ENCODE results near the gene TGFBRAP1.
"Not testable (repeated sequence)": the region's sequence is repeated elsewhere in the genome, so short reads cannot be mapped to it uniquely, and the experiment has no call there.

TGFBRAP1 gene

DNA sequence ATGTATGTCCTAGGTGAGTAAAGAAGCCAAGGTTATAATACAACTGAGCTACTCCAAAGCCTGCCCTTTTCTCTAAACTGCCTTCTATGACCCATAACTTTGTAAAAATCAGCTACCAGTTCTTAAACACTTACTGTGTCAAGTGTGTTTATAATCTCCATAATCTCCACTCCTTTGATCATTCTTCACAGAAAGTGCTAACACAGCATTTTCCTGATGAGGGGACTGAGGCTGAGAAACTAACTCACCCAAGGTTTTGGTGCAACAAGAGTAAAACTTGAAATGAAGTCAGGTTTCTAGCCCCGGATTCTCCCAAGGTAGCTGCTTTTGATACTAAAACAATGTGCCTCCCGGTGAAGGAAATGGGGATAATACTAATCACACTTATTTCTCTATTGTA, 5.9 kb upstream of the TGFBRAP1 start:
- DNase-seq (ENCODE audit: low spot score), result no peak
- ChIA-PET POLR2A (ENCODE audit: low non-redundant PET) (no interaction called here), CTCF (interaction anchor here (0.7 kb wide), 1 partner anchor 429 kb away, joined by 4 read pairs; no protein-coding TSS in a partner anchor)
- no peak overlapping the region for H3K27ac ChIP-seq
- TF ChIP-seq, protein P1, sequence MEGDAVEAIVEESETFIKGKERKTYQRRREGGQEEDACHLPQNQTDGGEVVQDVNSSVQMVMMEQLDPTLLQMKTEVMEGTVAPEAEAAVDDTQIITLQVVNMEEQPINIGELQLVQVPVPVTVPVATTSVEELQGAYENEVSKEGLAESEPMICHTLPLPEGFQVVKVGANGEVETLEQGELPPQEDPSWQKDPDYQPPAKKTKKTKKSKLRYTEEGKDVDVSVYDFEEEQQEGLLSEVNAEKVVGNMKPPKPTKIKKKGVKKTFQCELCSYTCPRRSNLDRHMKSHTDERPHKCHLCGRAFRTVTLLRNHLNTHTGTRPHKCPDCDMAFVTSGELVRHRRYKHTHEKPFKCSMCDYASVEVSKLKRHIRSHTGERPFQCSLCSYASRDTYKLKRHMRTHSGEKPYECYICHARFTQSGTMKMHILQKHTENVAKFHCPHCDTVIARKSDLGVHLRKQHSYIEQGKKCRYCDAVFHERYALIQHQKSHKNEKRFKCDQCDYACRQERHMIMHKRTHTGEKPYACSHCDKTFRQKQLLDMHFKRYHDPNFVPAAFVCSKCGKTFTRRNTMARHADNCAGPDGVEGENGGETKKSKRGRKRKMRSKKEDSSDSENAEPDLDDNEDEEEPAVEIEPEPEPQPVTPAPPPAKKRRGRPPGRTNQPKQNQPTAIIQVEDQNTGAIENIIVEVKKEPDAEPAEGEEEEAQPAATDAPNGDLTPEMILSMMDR (conservative IDR thresholded peaks at IDR 0.05; ENCODE audit: low read depth), result no peak

DNA sequence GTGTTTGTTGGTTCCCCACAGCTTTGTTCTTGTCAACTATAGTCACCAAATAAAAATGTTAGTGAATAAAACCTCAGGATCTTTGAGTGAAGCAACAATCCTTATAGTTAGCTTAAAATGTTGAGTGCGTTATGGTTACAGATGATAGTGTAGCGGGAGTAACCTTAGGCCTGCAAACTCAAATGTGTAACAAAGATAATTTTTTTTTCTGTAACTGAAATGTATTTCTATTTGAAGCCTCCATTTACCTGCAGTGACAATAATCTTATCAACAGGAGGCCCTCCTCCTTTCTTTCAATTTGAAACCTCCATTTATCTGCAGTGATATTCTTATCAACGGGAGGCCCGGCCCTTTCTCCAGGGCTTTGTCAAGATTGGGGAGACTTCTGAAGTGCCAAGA, 4.7 kb upstream of the TGFBRAP1 start:
- CTCF ChIA-PET, result no interaction called here

DNA sequence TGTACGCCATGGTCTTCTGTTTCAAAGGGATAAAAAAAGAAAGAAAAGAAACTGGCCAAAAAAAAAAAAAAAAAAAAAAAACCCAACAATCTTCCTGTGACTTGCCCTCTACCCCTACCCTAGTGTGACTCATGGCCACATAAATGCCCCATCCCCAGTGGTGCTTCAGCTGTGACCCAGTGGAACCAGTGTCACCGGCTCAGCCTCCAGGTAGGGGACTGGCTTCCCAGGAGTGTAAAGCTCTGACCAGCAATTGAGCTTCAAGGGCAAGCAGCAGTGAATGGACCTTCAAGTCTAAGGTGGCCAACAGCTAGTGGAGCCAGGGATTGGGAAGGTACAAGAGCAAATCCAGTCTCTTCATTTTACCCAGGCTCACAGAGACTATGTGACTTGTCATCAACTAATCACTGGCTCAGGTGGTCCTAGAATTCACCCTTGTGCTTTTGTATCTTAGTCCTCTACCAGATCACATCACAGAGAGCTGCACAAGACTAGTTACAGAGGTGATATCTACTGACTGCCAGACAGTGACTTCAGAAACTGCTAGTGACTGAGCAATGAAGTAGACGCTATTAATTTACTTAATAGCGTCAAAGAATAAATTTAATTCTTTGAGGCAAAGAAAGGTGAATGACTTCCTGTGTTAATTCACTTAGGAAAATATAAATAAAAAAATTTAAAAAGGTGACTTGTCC, 1.3 kb upstream of the TGFBRAP1 start:
- TF ChIP-seq, protein P1 (conservative IDR thresholded peaks at IDR 0.05; ENCODE audit: low read depth), result no peak
- CTCF ChIA-PET, result interaction anchor here (0.5 to 0.6 kb wide), 2 partner anchors 65 to 128 kb away, joined by 3 read pairs; no protein-coding TSS in a partner anchor
- POLR2A ChIA-PET (ENCODE audit: low non-redundant PET), result no interaction called here
- no peak overlapping the region for H3K27ac ChIP-seq
- no peak for DNase-seq (ENCODE audit: low spot score)

More for the DNA sequence above, 4.7 kb upstream of the TGFBRAP1 start:
- H3K27ac ChIP-seq, result no peak overlapping the region
- POLR2A ChIA-PET (ENCODE audit: low non-redundant PET), result no interaction called here
- TF ChIP-seq, protein P1 (conservative IDR thresholded peaks at IDR 0.05; ENCODE audit: low read depth), result no peak
- no peak for DNase-seq (ENCODE audit: low spot score)

DNA sequence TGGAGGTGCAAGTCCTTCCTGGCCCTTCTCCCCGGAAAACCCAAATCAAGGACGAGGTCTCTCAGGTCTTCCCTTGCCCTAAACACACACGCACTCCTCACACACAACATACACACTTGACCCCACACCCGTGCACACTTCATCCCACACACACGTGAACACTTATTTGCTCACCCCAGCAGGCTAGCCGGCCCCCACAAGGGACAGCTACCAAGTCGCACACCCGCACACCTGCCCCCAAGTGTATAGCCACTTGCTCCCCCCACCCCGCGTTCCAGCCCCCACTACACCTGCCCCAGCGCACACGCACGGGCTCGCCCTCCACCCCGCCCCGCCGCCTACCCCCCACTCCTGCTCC, 359 bp downstream of the TGFBRAP1 start:
- DNase-seq (ENCODE audit: low spot score), result peak; percentile 8
- peak overlapping the region; percentile 86 for H3K27ac ChIP-seq
- ChIA-PET POLR2A (ENCODE audit: low non-redundant PET) (no interaction called here), CTCF (interaction anchor here (1.0 kb wide), 1 partner anchor 11 kb away, joined by 3 read pairs; no protein-coding TSS in a partner anchor)
- TF ChIP-seq, protein P1 (conservative IDR thresholded peaks at IDR 0.05; ENCODE audit: low read depth), result no peak

DNA sequence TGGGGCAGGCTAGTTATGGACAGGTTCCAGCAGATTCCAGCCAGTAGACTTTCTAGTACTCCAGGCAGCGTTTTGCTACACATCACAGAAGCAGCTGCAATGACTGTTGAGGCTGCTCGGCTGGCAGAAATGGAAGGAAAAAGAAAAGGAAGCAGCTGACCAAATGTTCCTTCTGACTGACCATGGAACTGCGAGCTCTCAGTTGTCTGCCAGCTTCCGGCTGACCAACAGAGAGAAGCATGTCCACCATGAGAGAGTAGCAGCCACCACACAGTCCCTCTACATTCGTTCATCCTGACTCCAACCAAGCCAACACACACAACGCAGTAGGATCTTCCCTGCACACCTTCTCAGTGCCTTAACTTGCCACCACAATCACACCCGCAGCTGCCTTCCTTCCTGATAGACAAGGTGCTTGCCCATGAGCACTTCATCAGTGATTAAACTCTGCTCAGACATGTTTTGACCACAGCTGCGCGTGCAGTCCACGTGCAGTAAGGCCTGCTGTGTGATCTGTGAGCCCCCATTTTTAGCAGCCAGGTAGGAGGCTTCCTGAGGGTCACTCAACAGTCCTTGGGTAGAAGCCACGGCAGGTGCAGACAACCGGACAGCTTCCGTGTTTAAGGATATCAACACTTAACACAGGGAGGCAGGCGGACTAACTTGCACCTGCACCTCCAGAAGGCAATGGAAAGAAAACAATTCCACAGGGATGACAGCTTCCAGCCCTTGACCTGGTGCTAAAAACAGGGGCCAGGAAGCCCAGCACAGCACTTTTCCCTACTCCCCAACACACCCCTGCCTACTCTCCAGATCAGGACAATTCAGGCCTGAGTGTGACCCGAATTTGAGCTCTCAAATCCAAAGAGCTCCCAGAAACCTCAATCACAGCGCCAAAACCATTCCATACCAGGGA, 996 bp downstream of the TGFBRAP1 start:
- H3K27ac ChIP-seq, result peak overlapping the region; percentile 86
- peak; percentile 34 for DNase-seq (ENCODE audit: low spot score)
- TF ChIP-seq, protein P1 (conservative IDR thresholded peaks at IDR 0.05; ENCODE audit: low read depth), result no peak
- ChIA-PET CTCF (interaction anchor here (0.6 to 1.0 kb wide), 2 partner anchors 12 to 15 kb away, joined by 3 read pairs; no protein-coding TSS in a partner anchor), POLR2A (ENCODE audit: low non-redundant PET) (no interaction called here)

DNA sequence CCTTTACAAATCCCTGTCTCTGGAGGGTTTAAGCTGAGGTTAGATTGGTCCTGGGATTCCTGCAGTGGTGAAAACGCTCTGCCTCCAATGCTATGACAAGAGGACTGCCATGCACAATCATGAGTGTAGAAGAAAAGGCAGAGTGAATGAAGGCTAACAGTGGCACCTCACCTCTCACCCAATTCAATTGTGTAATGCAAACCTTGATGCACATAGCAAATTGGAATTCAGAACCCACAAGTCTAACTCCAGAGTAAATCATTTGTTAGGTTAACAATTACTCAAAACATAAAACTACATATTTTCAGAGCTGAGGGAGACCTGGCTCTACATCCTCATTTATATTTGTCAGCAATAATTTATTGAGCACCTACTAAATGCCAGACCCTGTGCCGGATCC, 1.8 kb downstream of the TGFBRAP1 start:
- TF ChIP-seq, protein P1 (conservative IDR thresholded peaks at IDR 0.05; ENCODE audit: low read depth), result no peak
- ChIA-PET CTCF (no interaction called here), POLR2A (ENCODE audit: low non-redundant PET) (no interaction called here)
- DNase-seq (ENCODE audit: low spot score), result no peak
- no peak overlapping the region for H3K27ac ChIP-seq

DNA sequence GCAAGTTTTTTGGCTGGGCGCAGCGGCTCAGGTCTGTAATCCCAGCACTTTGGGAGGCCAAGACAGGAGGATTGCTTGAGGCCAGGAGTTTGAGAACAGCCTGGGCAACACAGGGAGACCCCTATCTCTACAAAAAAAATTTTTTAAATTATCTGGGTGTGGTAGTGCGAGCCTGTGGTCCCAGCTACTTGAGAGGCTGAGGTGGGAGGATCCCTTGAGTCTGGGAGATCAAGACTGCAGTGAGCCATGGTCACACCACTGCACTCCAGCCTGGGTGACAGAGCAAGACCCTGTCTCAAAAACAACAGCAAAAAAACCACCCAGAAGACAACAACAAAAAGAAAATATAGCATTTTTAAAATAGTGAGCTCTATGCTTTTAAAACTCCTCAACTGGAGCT, 2.3 kb downstream of the TGFBRAP1 start:
- CTCF ChIA-PET, result not testable (repeated sequence)

More for the DNA sequence above, 2.3 kb downstream of the TGFBRAP1 start:
- H3K27ac ChIP-seq, result peak overlapping the region; percentile 43
- DNase-seq (ENCODE audit: low spot score); POLR2A ChIA-PET (ENCODE audit: low non-redundant PET): not testable (repeated sequence)

Measured in RWPE1 (cell line).